HG03196 (cell line): Measurements from ENCODE around the gene SRC.

Experiments
- ATAC-seq: cut with Tn5 transposase; IDR thresholded peaks from one replicate; pipeline ENCODE4 v1.9.1; 2021; ENCODE audit not compliant: unreplicated experiment

Gene SRC

DNA sequence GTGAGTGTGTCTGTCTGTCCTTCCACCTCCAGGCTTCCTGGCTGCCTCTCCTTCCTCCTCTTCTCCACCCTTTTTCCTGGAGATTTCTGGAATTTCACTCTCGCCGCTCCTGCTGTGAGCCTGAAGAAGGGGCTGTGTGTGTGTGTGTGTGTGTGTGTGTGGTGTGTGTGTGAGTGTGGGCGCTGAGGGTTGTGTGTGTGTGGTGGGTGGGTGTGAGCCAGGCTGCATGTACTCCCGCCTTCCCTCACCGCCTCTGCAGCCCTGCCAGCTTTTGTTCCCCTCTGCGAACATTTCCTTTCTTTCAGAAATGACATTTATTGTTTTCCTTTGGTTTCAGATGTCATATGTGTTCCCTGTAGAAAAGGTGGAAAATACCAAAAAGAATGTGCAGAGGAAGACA, 76.0 kb downstream of the SRC start:
- ATAC-seq = no peak

- no peak for ATAC-seq
These were observed 76.9 kb downstream of the SRC start for GRCh38 chr20:37422791-37423286.

- ATAC-seq = no peak
These were observed 77.6 kb downstream of the SRC start for GRCh38 chr20:37423545-37423944.

DNA sequence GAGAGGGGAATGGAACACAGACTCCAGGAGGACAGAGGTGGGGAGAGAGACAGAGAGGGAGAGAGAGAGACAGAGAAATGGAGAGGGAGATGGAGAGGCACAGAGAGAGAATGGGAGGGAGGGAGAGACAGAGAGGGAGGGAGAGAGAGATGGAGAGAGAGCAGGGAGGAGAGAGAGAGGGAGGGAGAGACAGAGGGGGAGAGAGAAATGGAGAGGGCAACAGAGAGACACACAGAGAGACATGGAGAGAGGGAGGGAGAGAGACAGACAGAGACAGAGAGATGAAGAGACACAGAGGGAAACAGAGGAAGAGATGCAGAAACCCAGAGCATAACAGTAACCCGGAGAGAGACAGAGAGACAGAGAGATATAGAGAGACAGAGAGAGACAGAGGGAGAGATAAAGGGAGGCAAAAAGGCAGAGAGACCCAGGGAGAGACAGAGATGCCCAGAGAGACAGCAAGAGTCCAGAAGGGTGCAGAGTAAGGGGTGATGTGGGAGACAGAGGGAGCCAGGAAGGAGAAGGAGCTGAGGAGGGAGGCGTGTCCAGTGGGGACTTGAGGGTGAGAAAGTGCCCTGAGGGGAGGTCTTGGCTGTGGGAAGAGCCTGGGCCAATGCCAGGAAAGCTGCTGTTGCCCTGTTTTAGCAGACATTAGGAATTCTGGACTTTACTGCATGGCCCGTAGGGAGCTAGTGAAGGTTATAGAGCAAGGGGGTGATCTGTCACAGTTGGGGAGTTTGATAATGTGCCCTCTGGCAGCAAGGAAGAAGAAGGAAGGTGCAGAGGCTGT, 78.3 kb downstream of the SRC start:
- no peak for ATAC-seq

DNA sequence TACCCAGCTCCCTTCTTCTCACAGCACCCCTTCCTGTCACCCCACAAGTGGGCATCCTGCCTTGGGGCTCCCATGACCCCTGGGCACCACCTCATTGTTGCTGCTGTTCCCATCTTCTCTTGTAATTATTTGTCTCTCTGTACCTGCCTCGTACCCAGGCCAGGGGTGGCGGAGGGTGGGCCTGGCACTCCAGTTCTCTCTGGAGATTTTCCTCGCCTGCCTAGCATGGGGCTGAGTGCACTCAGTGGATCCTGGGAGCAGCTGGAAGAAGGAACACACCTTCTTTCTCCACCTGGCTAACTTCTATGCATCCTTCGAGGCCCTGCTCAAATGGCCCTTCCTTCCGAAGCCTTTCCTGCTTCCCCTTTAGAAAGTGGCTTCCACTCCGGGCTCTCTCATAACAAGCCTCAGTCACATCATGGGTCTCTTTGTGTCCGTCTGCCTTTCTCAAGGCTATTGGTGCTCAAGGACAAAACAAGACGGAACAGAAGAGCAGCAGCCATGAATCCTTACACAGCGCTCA, 79.2 kb downstream of the SRC start:
- ATAC-seq = no peak

- no peak for ATAC-seq
These were observed 80.2 kb downstream of the SRC start for GRCh38 chr20:37426106-37426505.

DNA sequence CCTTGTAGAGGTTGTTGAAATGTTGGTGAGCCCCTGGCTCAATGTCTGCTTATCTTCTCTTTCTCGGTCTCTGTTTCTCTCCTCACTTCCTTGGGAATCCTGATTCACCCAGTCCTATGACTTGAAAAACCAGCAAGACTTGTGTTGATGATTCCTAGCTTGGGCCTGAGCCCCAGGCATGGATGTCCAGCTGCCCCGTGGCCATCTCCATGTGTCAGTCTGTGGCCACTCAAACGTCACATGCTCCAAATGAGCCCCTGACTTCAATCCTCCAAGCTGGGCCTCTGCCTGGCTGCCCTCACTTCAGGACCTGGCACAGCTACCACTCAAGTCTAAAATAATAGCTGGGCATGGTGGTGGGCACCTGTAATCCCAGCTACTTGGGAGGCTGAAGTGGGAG, 81.0 kb downstream of the SRC start:
- ATAC-seq = no peak

DNA sequence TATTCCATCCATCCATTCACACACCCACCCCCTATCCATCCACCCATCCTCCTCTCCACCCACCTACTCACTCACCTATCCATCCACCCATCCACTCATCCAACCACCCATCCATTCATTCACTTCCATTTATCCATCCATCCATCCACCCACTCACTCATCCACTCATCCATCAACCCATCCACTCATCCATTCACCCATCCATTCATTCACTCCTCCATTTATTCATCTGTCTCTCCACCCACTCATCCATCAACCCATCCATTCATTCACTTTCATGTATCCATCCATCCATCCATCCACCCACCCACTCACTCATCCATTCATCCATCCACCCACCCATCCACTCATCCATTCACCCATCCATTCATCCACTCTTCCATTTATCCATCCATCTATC, 84.1 kb downstream of the SRC start:
- no peak for ATAC-seq

DNA sequence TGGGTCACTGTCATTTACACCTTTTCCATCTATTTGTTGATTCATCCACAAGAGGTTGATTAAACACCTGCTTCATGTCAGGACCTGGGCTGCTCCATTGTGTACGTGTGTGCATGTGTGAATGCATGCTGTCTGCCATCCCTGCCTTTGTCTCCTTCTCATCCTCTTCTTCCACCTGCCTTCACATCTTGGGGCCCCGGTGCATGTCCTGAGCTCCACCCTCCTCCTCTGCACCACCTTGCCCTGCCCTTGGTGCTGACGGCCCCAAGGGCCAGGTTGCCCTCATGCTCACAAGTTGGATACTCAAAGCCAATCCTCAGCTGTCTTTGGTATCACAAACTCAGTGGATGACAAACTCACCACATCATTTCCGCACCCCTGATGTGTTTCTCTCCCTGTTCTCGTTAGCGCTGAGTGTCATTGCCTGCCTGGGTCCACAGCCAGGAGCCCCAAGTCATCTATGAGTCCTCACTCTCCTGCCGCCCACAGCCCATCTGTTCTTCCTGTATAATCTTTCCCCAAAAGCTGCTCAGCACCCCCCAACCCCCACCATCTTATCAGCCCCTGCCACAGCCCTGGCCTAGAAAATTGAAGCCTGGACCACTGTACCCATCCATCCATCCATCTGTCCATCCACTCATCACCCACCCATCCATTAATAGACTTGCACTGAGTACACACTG, 85.0 kb downstream of the SRC start:
- no peak for ATAC-seq

- no peak for ATAC-seq
These were observed 85.8 kb downstream of the SRC start for GRCh38 chr20:37431786-37432185.

- ATAC-seq = no peak
These were observed 86.7 kb downstream of the SRC start for GRCh38 chr20:37432606-37433005.

DNA sequence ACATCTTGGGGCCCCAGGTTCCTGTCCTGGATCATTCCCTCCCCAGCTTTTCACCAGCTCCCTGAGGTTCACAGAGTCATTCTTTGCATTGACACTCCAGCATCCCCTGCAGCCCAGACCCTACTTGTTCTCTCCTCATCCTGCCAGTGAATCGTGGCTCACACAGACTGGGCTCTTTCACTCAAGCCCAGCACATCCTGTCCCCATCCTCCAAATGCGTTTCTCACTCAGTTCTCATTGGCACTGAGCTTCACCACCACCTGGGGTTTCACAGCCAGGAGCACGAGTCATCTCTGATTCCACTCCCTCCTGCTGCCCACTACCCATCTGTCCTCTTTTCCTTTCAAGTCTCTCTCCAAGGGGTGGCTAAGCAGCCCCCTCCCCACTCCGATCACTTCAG, 89.7 kb downstream of the SRC start:
- no peak for ATAC-seq

DNA sequence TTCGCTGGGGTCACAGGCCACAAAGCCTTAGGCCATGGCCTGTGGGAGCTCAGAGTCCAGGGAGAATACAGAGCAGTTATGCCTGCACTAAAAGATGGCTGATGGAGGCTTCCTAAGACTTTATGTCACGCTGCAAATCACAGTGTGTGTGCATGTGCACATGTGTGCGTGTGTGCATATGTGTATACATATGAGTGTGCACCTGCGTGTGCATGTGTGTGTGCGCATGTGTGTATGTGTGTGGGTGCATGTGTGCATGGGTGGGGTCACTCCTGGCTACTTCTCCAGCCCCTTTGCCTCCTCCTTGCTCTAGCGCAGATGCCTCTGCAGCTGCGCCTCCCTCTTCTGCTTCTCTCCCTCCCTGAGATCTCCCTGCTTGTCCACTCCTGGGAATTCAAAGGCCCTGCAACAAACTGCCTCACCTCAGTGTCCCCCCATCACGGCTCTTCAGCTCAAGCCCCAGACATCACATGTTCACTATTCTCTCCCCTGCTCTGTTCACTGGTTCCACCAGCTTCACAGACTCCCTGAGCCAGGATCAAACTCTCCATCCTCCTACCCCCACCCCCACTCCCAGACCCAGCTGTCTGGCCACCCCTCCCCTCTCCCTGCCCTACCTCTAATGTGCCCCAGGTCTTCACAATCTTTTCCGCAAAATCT, 90.7 kb downstream of the SRC start:
- ATAC-seq = no peak

- no peak for ATAC-seq
These were observed 91.7 kb downstream of the SRC start for GRCh38 chr20:37437676-37438075.

GRCh38 chr20:37438464-37439222, 92.7 kb downstream of the SRC start:
- no peak for ATAC-seq

DNA sequence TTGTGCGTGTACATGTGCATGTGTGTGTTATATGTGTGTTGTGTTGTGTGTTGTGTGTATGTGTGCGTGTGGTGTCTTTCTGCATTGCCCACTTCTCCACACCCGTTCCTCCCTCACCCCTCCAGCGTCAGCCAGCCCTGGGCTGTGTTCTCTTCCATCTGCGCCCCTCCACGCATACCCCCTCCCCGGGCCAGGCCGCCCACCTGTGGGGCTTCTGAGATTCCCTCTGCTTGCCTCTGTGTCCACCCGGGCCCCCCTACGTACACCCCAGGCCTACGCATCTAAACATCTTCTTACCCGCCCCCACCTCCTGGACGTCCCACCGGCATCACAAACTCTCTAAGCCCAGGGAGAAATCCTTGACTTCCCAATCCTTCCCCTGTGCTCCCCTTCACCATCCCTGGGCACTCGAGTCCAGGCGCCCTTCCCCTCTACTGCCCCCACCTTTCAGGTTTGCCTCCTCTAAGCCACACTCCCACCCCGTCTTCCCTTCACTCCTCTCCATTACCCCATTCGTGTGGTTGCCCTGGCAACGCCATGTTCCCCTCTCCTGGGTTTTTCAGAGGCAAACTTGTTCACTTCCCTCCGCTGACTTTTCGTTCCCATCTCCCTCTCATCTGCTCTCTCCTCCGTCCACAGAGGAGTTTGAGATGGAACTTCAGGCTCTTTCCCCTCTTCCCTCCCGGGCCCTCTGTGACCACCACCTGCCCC, 93.4 kb downstream of the SRC start:
- no peak for ATAC-seq

- no peak for ATAC-seq
These were observed 95.1 kb downstream of the SRC start for GRCh38 chr20:37441023-37441422.

- ATAC-seq = no peak
These were observed 96.6 kb downstream of the SRC start for GRCh38 chr20:37442547-37442946.

GRCh38 chr20:37442986-37443385, 97.0 kb downstream of the SRC start:
- ATAC-seq = no peak

DNA sequence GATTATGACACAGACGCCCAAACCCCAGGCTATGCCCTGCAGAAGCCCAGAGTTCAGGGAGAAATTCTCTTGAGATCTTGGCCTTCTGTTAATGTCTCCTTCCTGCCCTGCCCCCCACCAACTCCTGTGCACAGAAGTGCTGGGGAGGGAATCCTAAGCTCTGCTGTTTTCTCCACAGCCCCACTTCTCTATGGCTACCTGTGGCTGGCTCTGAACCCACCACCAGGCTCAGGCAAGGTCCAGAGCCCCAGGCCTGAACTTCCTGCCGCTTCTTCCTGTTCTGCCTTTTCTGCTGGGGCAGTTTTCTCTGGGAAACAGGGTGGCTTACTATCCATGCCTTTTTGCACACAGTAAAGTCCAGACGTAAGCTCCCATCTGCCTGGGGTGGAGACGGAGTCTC, 97.7 kb downstream of the SRC start:
- no peak for ATAC-seq
